ENCODE results near the gene KLK13. TPM values are rescaled to one million over a fixed set of nuclear protein-coding genes. Genes with fewer than 3 reads are reported as not detected.

The KLK13 gene
- total and polyA plus RNA-seq, 2 experiments from 2014 or later = 0.52 TPM; not detected in 1

- TF ChIP-seq CTCF (IDR thresholded peaks at IDR 0.05; ENCODE audit: poor library complexity) (no peak), EZH2phosphoT487 (IDR thresholded peaks at IDR 0.05; ENCODE audit: low read depth, severe bottlenecking, unreplicated experiment) (no peak), EZH2 (IDR thresholded peaks at IDR 0.05; ENCODE audit: borderline replicate concordance) (no peak)
- no peaks in the 10 kb centered on the region for H3K4me1 ChIP-seq (ENCODE audit: insufficient read depth)
- peaks cover 2% of the 10 kb centered on the region for H3K27me3 ChIP-seq
- H4K20me1 ChIP-seq (ENCODE audit: insufficient read depth, poor library complexity, severe bottlenecking) = no peaks in the 10 kb centered on the region
- no peak for DNase-seq (ENCODE audit: low spot score)
- no peaks in the 10 kb centered on the region for H3K79me2 ChIP-seq
- WGBS (ENCODE audit: low lambda C conversion rate, missing lambda C conversion rate) = 90% methylated on average over 6 of the region's 6 CpGs
- H3K4me2 ChIP-seq = no peak overlapping the region
- H3K36me3 ChIP-seq (replicated peaks; ENCODE audit: insufficient read depth, low read depth) = no peaks in the 10 kb centered on the region
- no peaks in the 10 kb centered on the region for H3K9me2 ChIP-seq (replicated peaks; ENCODE audit: insufficient read depth)
- no peak overlapping the region for H3K27ac ChIP-seq
- no peak overlapping the region for H2AFZ ChIP-seq
- no peak overlapping the region for H3K4me3 ChIP-seq
- H3K9me3 ChIP-seq (ENCODE audit: low read depth) = no peaks in the 10 kb centered on the region
Observed at GRCh38 chr19:51025401-51025800, 39.5 kb downstream of the KLK13 start.

GRCh38 chr19:51024924-51025323, 40.0 kb downstream of the KLK13 start:
- no peaks in the 10 kb centered on the region for H3K4me1 ChIP-seq (ENCODE audit: insufficient read depth)
- no peak for DNase-seq (ENCODE audit: low spot score)
- no peaks in the 10 kb centered on the region for H3K79me2 ChIP-seq
- peaks cover 7% of the 10 kb centered on the region for H3K27me3 ChIP-seq
- no peaks in the 10 kb centered on the region for H4K20me1 ChIP-seq (ENCODE audit: insufficient read depth, poor library complexity, severe bottlenecking)
- H3K27ac ChIP-seq = no peak overlapping the region
- no peak overlapping the region for H2AFZ ChIP-seq
- H3K9me3 ChIP-seq (ENCODE audit: low read depth) = no peaks in the 10 kb centered on the region
- no peak overlapping the region for H3K4me3 ChIP-seq
- H3K4me2 ChIP-seq = no peak overlapping the region
- 34% methylated on average over 5 of the region's 5 CpGs for WGBS (ENCODE audit: low lambda C conversion rate, missing lambda C conversion rate)
- TF ChIP-seq CTCF (IDR thresholded peaks at IDR 0.05; ENCODE audit: poor library complexity) = no peak
- no peak for TF ChIP-seq EZH2 (IDR thresholded peaks at IDR 0.05; ENCODE audit: borderline replicate concordance)
- TF ChIP-seq EZH2phosphoT487 (IDR thresholded peaks at IDR 0.05; ENCODE audit: low read depth, severe bottlenecking, unreplicated experiment) = no peak
- H3K36me3 ChIP-seq (replicated peaks; ENCODE audit: insufficient read depth, low read depth) = no peaks in the 10 kb centered on the region
- no peaks in the 10 kb centered on the region for H3K9me2 ChIP-seq (replicated peaks; ENCODE audit: insufficient read depth)

GRCh38 chr19:51023946-51024345, 40.9 kb downstream of the KLK13 start:
- TF ChIP-seq CTCF (IDR thresholded peaks at IDR 0.05; ENCODE audit: poor library complexity) (no peak), EZH2 (IDR thresholded peaks at IDR 0.05; ENCODE audit: borderline replicate concordance) (no peak), EZH2phosphoT487 (IDR thresholded peaks at IDR 0.05; ENCODE audit: low read depth, severe bottlenecking, unreplicated experiment) (no peak)
- Histone ChIP-seq H3K4me2 (no peak overlapping the region), H3K27me3 (peaks cover 17% of the 10 kb centered on the region), H3K27ac (no peak overlapping the region), H3K4me3 (no peak overlapping the region), H2AFZ (no peak overlapping the region), H3K9me3 (ENCODE audit: low read depth) (no peaks in the 10 kb centered on the region), H3K36me3 (replicated peaks; ENCODE audit: insufficient read depth, low read depth) (no peaks in the 10 kb centered on the region), H3K79me2 (no peaks in the 10 kb centered on the region), H3K4me1 (ENCODE audit: insufficient read depth) (peaks cover 4% of the 10 kb centered on the region), H3K9me2 (replicated peaks; ENCODE audit: insufficient read depth) (no peaks in the 10 kb centered on the region), H4K20me1 (ENCODE audit: insufficient read depth, poor library complexity, severe bottlenecking) (no peaks in the 10 kb centered on the region)
- no peak for DNase-seq (ENCODE audit: low spot score)
- 64% methylated on average over 11 of the region's 11 CpGs for WGBS (ENCODE audit: low lambda C conversion rate, missing lambda C conversion rate)

GRCh38 chr19:51022526-51022925, 42.4 kb downstream of the KLK13 start:
- Histone ChIP-seq H3K36me3 (replicated peaks; ENCODE audit: insufficient read depth, low read depth) (no peaks in the 10 kb centered on the region), H3K9me2 (replicated peaks; ENCODE audit: insufficient read depth) (no peaks in the 10 kb centered on the region), H3K9me3 (ENCODE audit: low read depth) (no peaks in the 10 kb centered on the region), H3K27me3 (peaks cover 27% of the 10 kb centered on the region), H3K4me1 (ENCODE audit: insufficient read depth) (peaks cover 8% of the 10 kb centered on the region), H3K27ac (no peak overlapping the region), H3K4me2 (no peak overlapping the region), H2AFZ (no peak overlapping the region), H3K79me2 (no peaks in the 10 kb centered on the region), H3K4me3 (no peak overlapping the region), H4K20me1 (ENCODE audit: insufficient read depth, poor library complexity, severe bottlenecking) (no peaks in the 10 kb centered on the region)
- no peak for DNase-seq (ENCODE audit: low spot score)
- TF ChIP-seq CTCF (IDR thresholded peaks at IDR 0.05; ENCODE audit: poor library complexity) (no peak), EZH2phosphoT487 (IDR thresholded peaks at IDR 0.05; ENCODE audit: low read depth, severe bottlenecking, unreplicated experiment) (no peak), EZH2 (IDR thresholded peaks at IDR 0.05; ENCODE audit: borderline replicate concordance) (no peak)
- WGBS (ENCODE audit: low lambda C conversion rate, missing lambda C conversion rate) = 80% methylated on average over 14 of the region's 14 CpGs

Measured in hepatocyte (in vitro differentiated cells).